GM20000 (cell line): Measurements from ENCODE around the gene CACFD1.

Source experiments
- DNase-seq: peaks from one replicate; pipeline ENCODE4 v3.0.0; 2012; ENCODE audit warnings: low spot score
- CTCF ChIP-seq: IDR thresholded peaks from 2 replicates; pipeline ENCODE4 v1.5.1; 2012; ENCODE audit warnings: mild to moderate bottlenecking, control low read depth; ENCODE audit errors: extremely low read depth, missing control alignments

Gene CACFD1

GRCh38 chr9:133496861-133497842, 37.4 kb downstream of the CACFD1 start:
- TF ChIP-seq CTCF: no peak
- no peak for DNase-seq

GRCh38 chr9:133499132-133499891, 39.5 kb downstream of the CACFD1 start:
- no peak for DNase-seq
- TF ChIP-seq CTCF: no peak

GRCh38 chr9:133499892-133500270, 40.1 kb downstream of the CACFD1 start:
- DNase-seq: no peak
- TF ChIP-seq CTCF: no peak

- TF ChIP-seq CTCF: no peak
- no peak for DNase-seq
Measured at GRCh38 chr9:133502112-133502511, 42.3 kb downstream of the CACFD1 start.

- no peak for DNase-seq
- no peak for TF ChIP-seq CTCF
Measured at GRCh38 chr9:133505186-133505830, 45.5 kb downstream of the CACFD1 start.

GRCh38 chr9:133505901-133506652, 46.3 kb downstream of the CACFD1 start:
- DNase-seq: no peak

More at GRCh38 chr9:133505901-133506652, 46.3 kb downstream of the CACFD1 start:
- no peak for TF ChIP-seq CTCF
